Measurements from ENCODE around the gene ATP1A1.

The ATP1A1 gene

GRCh38 chr1:116379674-116380498, 6.8 kb downstream of the ATP1A1 start:
- no peak for TF ChIP-seq CTCF (IDR thresholded peaks at IDR 0.05; ENCODE audit: insufficient read depth, missing control alignments)
- DNase-seq (ENCODE audit: insufficient read length, low spot score): no peak
- FAIRE-seq: no peak

- TF ChIP-seq CTCF (IDR thresholded peaks at IDR 0.05; ENCODE audit: insufficient read depth, missing control alignments): no peak
- DNase-seq (ENCODE audit: insufficient read length, low spot score) (no peak), FAIRE-seq (no peak)
These were observed 7.6 kb downstream of the ATP1A1 start for GRCh38 chr1:116380499-116381242.

GRCh38 chr1:116382321-116382720, 9.3 kb downstream of the ATP1A1 start:
- TF ChIP-seq CTCF (IDR thresholded peaks at IDR 0.05; ENCODE audit: insufficient read depth, missing control alignments): no peak
- FAIRE-seq: no peak

GRCh38 chr1:116382857-116383483, 9.9 kb downstream of the ATP1A1 start:
- no peak for TF ChIP-seq CTCF (IDR thresholded peaks at IDR 0.05; ENCODE audit: insufficient read depth, missing control alignments)
- no peak for DNase-seq (ENCODE audit: insufficient read length, low spot score)
- FAIRE-seq: no peak

More at GRCh38 chr1:116382321-116382720, 9.3 kb downstream of the ATP1A1 start:
- no peak for DNase-seq (ENCODE audit: insufficient read length, low spot score)

- no peak for TF ChIP-seq CTCF (IDR thresholded peaks at IDR 0.05; ENCODE audit: insufficient read depth, missing control alignments)
- FAIRE-seq (no peak), DNase-seq (ENCODE audit: insufficient read length, low spot score) (no peak)
These were observed 13.0 kb downstream of the ATP1A1 start for GRCh38 chr1:116386042-116386441.

GRCh38 chr1:116387551-116387950, 14.5 kb downstream of the ATP1A1 start:
- FAIRE-seq (no peak), DNase-seq (ENCODE audit: insufficient read length, low spot score) (no peak)
- no peak for TF ChIP-seq CTCF (IDR thresholded peaks at IDR 0.05; ENCODE audit: insufficient read depth, missing control alignments)
